GM10266 (cell line): ENCODE data around the gene SDK2.

Source experiments
- DNase-seq: peaks from one replicate; pipeline ENCODE4 v3.0.0; 2012; ENCODE audit errors: extremely low spot score
- CTCF ChIP-seq: IDR thresholded peaks from 2 replicates; pipeline ENCODE4 v1.5.1; 2012; ENCODE audit warnings: mild to moderate bottlenecking, low read depth; ENCODE audit not compliant: control insufficient read depth, insufficient read depth; ENCODE audit errors: missing control alignments

Gene SDK2

GRCh38 chr17:73410586-73411312 lies 233.5 kb downstream of the SDK2 start:
- no peak for DNase-seq
- TF ChIP-seq CTCF: no peak

GRCh38 chr17:73404246-73404645 lies 240.0 kb downstream of the SDK2 start:
- DNase-seq: no peak
- TF ChIP-seq CTCF: no peak

- no peak for DNase-seq
- TF ChIP-seq CTCF: no peak
Observed at GRCh38 chr17:73402466-73402865, 241.8 kb downstream of the SDK2 start.

GRCh38 chr17:73401911-73402310 lies 242.3 kb downstream of the SDK2 start:
- no peak for TF ChIP-seq CTCF
- DNase-seq: no peak

- no peak for TF ChIP-seq CTCF
- DNase-seq: no peak
Observed at GRCh38 chr17:73400915-73401545, 243.2 kb downstream of the SDK2 start.

GRCh38 chr17:73399056-73399455 lies 245.2 kb downstream of the SDK2 start:
- no peak for TF ChIP-seq CTCF
- DNase-seq: no peak

GRCh38 chr17:73397856-73398540 lies 246.2 kb downstream of the SDK2 start:
- no peak for DNase-seq
- no peak for TF ChIP-seq CTCF
